NCI-H2227 treated with DMSO at 0.1 percent for 48 hours (cell line): ENCODE data around the gene CC2D2B.
"Not testable (repeated sequence)": the region's sequence is repeated elsewhere in the genome, so short reads cannot be mapped to it uniquely, and the experiment has no call there.

Experiments used
- DNase-seq: peaks from one replicate; lab custom pipeline; 2025; lab: John Stamatoyannopoulos, UW

CC2D2B gene, protein sequence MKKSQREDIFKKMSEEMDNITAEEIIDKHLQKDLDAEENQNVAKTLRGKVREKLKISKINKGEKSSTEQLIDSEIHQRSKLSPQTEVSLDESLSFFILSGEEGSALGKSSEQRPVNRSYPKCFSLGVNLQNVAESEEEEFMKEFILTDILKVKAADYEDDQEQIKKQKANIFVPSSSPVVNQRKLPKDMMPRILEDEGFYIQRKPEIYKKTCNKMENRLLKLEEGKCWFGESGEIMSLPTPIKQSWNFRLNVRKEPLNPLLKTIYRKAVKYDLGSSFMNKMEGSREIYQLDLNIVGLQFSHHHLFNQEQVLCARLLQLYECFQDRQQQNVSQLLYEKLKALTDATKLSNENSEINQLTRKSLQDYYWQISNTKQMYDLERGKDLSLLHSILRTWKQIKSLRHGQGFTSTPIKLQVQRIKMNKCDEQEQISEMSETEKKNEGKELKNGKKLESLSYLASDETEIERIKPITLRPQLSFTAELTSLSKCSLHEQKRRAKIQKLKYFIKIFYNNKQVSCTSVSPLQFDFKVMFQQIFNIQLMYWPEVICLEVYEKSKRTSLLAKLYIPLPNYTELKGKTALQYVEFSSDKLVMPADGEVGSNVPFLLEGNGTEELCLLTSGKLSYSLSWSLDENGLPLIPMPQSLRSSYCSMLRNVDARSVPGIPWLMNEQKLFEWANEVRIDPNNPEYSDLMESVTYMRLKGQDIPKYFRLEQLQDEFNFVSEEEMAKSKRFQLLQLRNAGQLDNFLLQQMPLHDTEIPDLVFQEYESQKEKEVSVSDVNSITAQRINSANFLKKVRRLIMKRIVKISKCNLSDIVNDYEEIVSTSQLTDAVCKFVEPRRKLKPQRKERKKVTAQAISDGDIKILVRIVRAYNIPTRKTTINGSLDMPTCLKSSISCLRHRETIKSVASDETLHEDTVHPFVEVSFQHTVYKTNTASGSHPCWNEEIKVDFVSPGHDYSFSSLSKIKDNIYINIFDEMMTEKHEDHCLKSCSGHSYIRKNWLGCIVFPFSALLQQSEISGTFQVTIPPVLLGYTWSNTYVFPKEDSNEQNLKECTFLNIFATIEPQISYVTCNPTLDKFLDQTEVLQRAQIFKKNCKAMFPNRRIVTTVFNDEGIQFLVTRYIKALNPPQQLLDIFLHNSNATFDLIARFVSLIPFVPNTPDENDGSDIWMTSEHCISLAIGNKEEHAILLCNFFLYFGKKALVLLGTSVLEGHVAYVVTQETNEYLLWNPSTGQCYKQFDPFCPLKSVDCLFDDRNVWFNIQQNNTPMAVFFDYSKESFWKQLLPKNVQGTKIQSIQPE (N-terminal part only)

DNA sequence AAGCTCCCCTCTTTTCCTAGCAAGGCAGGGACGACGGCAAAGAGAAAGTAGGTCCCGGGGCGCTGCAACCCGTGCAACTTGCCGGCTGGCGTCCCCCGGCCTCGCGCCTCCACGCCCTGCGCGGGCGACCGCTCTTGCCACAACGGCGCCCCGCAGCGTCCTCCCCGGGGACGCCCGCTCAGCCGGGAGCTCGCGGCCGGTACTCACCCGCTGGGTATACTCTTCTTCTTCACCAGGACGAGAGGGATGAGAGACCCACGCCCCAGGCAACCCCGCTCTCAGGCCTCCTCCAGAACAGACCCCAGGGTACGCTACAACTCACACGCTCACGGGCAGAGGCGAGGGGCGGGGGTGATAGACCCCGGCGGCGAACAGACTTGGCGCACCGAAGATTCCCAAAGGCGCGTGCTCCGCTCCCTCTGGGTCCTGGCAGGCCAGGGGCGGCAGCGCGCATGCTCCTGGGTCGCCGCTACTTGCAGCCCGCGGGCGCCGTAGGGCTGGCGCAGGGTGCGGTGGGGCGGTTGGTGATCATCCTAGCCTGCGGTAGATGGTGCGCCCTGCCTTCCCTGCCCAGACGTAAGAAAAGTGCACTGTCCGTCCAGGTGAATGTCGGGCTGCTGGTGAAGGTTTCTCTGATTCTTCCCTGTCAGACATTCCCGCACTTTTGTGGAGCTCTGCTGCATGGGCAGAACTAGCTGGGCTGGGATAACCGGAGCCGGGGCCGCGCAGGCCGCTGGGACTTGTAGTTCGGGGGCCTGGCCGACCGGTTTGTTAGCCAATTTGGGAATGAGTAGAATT is at the start of gene CC2D2B:
CC2D2B (plus strand) TSS at position 520 of the 798 bp plus-strand sequence. CDS start 3,349 bp downstream, outside the sequence.
- DNase-seq: peak; percentile 80

DNA sequence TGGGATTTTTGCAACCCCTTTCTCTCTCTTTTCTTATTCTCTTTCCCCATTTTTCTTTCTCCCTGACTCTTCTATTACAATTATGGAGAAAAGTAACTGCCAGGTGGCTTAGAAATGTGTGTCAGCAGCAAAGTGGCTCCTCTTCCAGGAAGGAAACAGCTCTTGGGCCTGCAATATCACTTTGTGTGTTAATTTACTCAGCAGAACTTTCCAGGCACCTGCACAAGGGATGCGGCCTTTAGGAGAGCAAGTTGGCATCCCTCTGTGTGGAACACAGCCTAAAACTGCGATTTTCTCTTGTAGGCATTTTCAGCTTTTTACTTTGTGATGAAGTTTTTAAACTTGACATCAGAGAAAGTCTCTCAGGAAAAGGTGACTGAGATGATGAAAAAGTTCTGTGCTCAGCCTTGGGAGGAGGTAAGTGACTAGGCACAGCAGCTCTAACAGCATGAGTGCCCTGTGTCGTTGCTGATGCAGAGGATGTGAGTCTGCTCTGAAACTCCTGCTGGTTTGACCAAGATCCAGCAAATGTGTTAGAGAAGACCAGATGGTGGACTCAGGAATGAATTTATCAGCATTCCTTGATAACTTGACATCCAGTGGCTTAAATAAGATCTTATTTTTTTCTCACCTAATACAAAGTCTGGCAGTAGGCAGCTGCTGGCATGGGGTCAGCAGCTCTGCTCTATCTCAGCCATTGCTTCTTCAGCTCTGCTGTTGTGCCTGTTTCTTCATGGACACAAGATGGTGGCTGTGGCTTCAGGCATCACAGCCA is 47.4 kb upstream of the CC2D2B start:
- no peak for DNase-seq

DNA sequence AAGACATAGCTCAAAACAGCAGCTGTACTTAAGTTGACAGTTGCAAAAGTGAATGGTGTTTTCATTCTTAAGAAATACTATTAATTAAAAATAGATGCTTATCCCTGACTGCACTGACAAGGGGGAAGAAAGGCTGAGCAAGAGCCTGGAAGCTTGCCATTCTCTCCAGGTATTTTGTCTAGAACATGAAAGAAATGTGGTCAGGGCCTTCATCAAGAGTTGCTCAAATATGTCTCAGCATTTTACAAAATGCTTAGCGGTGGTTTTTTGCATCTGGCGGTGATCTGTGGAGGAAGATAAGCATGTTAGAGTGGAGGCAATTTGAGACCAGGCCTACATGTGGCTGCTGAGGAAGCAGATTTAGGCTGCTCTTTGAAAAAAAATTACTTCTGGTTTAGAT is 46.4 kb upstream of the CC2D2B start:
- no peak for DNase-seq

DNA sequence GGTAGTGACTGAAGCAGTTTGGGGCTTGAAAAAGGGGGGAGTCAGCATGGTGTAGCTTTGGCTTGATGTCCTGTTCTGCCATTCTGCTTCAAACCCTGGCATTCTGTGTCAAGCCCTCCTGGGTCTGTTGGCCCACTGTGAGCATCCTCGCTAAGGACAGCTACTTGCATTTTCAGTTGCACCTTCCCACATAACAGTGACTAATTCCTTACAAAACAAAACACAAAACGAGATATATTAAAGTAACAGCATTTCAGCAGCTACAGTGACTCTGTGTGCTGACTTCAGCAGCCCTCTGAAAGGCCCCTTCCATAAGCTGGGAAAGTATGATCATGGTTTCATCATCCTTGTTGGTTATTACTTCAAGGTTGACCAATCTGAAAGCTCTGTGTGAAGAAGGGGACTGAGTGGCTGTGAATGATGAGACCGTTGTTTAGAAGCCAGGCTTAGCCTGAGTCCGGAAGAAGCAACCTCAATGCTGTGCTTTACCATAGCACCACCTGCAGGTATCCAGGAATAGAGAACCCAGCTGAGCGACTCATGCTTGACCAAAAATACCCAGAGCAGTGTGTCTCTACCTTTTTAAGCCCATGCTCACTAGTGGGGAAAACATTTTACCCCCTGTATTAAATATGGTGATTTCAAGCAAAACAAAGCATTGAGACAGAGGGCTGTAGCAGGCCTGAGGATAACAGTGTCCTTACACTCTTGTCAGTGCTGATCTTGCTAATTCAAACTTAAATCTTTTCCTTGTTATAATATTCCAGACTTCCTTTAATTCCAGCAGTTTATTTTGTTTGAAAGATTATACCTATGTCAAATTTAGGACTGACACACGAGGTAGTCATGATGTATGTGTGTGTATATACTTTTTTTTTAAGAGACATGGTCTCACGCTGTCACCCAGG is 42.6 kb upstream of the CC2D2B start:
- DNase-seq: peak; percentile 4

DNA sequence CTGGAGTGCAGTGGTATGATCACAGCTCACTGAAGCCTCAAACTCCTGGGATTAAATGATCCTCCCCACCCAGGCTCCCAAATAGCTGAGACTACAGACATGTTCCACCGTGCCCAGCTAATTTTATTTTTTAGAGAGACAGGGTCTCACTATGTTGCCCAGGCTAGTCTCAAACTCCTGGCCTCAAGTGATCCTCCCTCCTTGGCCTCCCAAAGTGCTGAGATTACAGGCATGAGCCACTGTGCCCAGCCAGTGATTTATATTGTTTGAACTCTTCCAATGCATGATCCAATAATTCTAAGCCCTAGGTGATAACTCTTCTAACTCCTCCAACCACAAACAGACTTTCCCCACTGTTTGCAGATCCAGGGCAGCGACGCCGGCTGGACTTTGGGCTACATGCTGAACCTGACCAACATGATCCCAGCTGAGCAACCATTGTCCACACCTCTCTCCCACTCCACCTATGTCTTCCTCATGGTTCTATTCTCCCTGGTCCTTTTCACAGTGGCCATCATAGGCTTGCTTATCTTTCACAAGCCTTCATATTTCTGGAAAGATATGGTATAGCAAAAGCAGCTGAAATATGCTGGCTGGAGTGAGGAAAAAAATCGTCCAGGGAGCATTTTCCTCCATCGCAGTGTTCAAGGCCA is 41.8 kb upstream of the CC2D2B start:
- no peak for DNase-seq

DNA sequence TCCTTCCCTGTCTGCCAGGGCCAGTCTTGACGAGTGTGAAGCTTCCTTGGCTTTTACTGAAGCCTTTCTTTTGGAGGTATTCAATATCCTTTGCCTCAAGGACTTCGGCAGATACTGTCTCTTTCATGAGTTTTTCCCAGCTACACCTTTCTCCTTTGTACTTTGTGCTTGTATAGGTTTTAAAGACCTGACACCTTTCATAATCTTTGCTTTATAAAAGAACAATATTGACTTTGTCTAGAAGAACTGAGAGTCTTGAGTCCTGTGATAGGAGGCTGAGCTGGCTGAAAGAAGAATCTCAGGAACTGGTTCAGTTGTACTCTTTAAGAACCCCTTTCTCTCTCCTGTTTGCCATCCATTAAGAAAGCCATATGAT is 41.3 kb upstream of the CC2D2B start:
- no peak for DNase-seq

GRCh38 chr10:95867866-95868265 is 39.9 kb upstream of the CC2D2B start:
- no peak for DNase-seq

DNA sequence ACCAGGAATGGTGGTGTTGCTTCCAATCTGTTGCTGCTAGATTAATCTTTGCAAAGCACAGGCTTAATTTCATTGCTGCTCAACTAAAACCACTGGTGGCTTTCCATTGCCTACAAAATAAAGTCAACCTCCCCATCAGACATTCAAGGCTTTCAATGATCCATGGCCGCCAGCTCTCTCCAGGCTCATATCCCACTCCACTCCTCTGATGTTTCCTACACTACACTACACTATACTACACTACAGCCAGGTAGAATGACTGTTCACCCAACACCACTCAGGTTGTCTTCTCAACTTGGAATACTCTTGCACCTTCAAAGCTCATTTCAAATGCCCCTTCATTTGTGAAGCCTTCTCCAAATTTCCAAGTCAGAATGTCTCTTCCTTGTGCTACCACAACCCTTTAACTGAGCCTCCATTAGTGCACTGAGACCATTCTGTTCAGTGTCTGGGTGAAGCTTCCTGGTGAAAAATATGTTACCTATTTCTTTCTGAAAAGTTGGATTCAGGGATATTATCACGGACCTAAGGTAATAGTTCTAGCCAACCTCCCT is 35.5 kb upstream of the CC2D2B start:
- DNase-seq: no peak

GRCh38 chr10:95873139-95873538 is 34.6 kb upstream of the CC2D2B start:
- DNase-seq: no peak

DNA sequence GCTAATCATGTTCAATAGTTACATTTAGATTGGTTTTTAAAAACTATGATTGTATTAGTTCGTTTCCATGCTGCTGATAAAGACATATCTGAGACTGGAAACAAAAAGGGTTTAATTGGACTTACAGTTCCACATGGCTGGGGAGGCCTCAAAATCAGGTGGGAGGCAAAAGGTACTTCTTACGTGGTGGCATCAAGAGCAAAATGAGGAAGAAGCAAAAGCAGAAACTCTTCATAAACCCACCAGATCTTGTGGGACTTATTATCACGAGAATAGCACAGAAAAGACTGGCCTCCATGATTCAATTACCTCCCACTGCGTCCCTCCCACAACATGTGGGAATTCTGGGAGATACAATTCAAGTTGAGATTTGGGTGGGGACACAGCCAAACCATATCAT is 34.1 kb upstream of the CC2D2B start:
- no peak for DNase-seq

DNA sequence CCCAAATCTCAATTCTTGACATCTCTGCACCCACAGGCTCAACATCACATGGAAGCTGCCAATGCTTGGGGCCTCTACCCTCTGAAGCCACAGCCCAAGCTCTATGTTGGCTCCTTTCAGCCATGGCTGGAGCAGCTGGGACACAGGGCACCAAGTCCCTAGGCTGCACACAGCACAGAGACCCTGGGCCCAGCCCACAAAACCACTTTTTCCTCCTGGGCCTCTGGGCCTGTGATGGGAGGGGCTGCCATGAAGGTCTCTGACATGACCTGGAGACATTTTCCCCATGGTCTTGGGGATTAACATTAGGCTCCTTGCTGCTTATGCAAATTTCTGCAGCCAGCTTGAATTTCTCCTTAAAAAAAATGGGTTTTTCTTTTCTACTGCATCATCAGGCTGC is 33.0 kb upstream of the CC2D2B start:
- not testable (repeated sequence) for DNase-seq

DNA sequence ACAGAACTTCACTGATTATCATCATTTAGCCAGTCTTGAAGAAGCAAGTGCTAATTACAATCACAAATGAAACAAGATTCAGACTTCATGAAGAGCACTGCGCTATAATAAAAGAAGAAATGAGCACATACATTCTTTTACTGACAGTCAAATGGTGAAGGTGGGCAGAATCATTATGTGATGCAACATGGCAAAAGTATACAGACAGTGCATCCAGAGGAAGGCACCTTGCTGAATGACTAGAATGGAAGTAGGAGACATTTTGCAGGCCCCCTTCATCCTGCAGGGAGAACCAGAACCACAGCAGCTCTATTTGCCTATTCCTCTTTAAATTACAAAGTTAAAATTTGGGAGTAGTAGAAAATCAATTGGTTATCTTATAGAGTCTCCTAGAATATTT is 31.0 kb upstream of the CC2D2B start:
- no peak for DNase-seq

- no peak for DNase-seq
Observed at GRCh38 chr10:95877881-95878280, 29.9 kb upstream of the CC2D2B start.

- no peak for DNase-seq
Observed at GRCh38 chr10:95880704-95881103, 27.1 kb upstream of the CC2D2B start.

DNA sequence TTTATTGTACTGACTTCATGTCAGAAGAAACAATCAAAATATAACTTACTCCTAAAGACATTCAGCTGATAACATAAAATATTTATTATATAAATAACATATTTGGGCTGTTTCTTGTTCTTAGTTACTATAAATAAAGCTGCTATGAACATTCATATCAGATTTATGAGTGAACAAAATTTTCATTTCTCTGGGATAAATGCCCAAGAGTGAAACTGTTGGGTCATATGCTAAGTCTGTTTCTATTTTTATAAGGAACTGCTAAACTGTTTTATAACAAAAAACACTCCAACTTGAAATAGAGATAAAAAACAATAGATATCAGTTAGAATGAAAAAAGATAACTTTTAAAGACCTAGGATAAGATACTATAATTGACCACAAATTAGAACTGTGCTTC is 26.5 kb upstream of the CC2D2B start:
- DNase-seq: no peak

DNA sequence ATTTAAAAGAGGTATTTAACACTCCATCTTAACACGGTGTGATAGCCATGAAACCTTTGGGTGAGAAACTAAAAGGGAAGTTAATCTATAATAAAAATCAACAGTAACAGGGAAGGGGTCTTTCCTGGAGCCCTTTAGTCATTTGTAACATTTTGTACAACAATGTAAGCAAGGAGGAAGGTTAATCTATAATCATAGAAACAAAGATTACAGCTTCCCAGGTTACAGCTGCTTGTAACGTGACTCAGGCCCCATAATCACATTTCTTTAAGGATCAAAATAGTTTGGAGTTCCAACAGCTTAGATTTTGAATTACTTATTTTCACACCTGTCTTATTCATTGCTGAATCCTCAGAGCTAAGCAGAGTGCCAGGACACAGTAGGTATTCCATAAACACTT is 17.9 kb upstream of the CC2D2B start:
- DNase-seq: no peak

GRCh38 chr10:95896071-95896850 is 11.5 kb upstream of the CC2D2B start:
- DNase-seq: no peak
